Skeletal muscle tissue (tissue), 4 donors: ENCODE measurements around the gene AS3MT. TPM values are rescaled to one million over a fixed set of nuclear protein-coding genes. Genes with fewer than 3 reads are reported as not detected.
"Not testable (repeated sequence)": the region's sequence is repeated elsewhere in the genome, so short reads cannot be mapped to it uniquely, and the experiment has no call there.

Source experiments
- H3K27ac ChIP-seq: one replicate; pipeline ENCODE4 v1.7.0; 2013; ENCODE audit warnings: mild to moderate bottlenecking, low read depth, low read length, inconsistent platforms
- H3K27me3 ChIP-seq, 3 donors: one replicate each; pipeline ENCODE4 v1.7.0; 2013; ENCODE audit warnings: low read length in 3 of 3; ENCODE audit not compliant: control insufficient read depth in 3 of 3, insufficient read depth in 3 of 3
- H3K36me3 ChIP-seq, 3 donors: one replicate each; pipeline ENCODE4 v1.7.0; 2013; ENCODE audit warnings: low read length in 3 of 3; ENCODE audit not compliant: control insufficient read depth in 3 of 3, insufficient read depth in 3 of 3
- H3K4me1 ChIP-seq, 3 donors: one replicate each; pipeline ENCODE4 v1.7.0; 2013; ENCODE audit warnings: low read length in 3 of 3, mild to moderate bottlenecking in 3 of 3; ENCODE audit not compliant: control insufficient read depth in 3 of 3, insufficient read depth in 3 of 3
- H3K4me3 ChIP-seq, 3 donors: one replicate each; pipeline ENCODE4 v1.7.0; 2013; ENCODE audit warnings: low read length in 3 of 3
- H3K9ac ChIP-seq, 3 donors: one replicate each; pipeline ENCODE4 v1.7.0; 2013; ENCODE audit warnings: low read length in 3 of 3, mild to moderate bottlenecking in 3 of 3, moderate library complexity in 2 of 3, low read depth in 1 of 3
- H3K9me3 ChIP-seq, 3 donors: one replicate each; pipeline ENCODE4 v1.7.0; 2013; ENCODE audit warnings: low read length in 3 of 3; ENCODE audit not compliant: control insufficient read depth in 3 of 3
- total RNA-seq: library from RNA; depleted of rRNA; stranded (reverse); fragments of >200 nt; gene quantifications from one replicate; pipeline ENCODE4 v1.2.3, GENCODE V29; 2014
- donor health status: Osteomylitis.

Gene AS3MT
- total RNA-seq, 1 donor from 2014 or later: 6.8 TPM

- Histone ChIP-seq H3K9me3 (no peaks in the 10 kb centered on the region), H3K27ac (no peak overlapping the region), H3K4me3 (no peak overlapping the region), H3K27me3 (peaks cover 0 to 4% (median 0%) of the 10 kb centered on the region in 3 donors), H3K36me3 (peaks cover 0 to 9% (median 4%) of the 10 kb centered on the region in 3 donors), H3K4me1 (peaks cover 2 to 13% (median 7%) of the 10 kb centered on the region in 3 donors), H3K9ac (no peak overlapping the region)
Measured at GRCh38 chr10:102834143-102834542, 35.1 kb upstream of the AS3MT start.

GRCh38 chr10:102835007-102835482 is 34.2 kb upstream of the AS3MT start:
- no peaks in the 10 kb centered on the region for H3K9me3 ChIP-seq
- H3K4me3 ChIP-seq: no peak overlapping the region
- peaks cover 0 to 4% (median 0%) of the 10 kb centered on the region in 3 donors for H3K27me3 ChIP-seq
- no peak overlapping the region for H3K27ac ChIP-seq
- H3K4me1 ChIP-seq: peaks cover 2 to 13% (median 7%) of the 10 kb centered on the region in 3 donors
- H3K36me3 ChIP-seq: peaks cover 0 to 7% (median under 1%) of the 10 kb centered on the region in 3 donors
- H3K9ac ChIP-seq: no peak overlapping the region

GRCh38 chr10:102837230-102837721 is 32.0 kb upstream of the AS3MT start, which contains the start of gene CYP17A1:
Gene CYP17A1 (minus strand): TSS chr10:102837413. CDS start chr10:102837361, 52 bp downstream.
- Histone ChIP-seq H3K9ac (no peak within 1 kb of the TSS), H3K36me3 (no peaks in the 10 kb centered on the region), H3K9me3 (no peaks in the 10 kb centered on the region), H3K27ac (no peak within 1 kb of the TSS), H3K4me3 (no peak within 1 kb of the TSS), H3K27me3 (peaks cover 3 to 12% (median 9%) of the 10 kb centered on the region in 3 donors), H3K4me1 (peaks cover 2 to 13% (median 7%) of the 10 kb centered on the region in 3 donors)

GRCh38 chr10:102838276-102838927 is 30.9 kb upstream of the AS3MT start:
- H3K9ac ChIP-seq: not testable (repeated sequence)
- H3K4me1 ChIP-seq: peaks cover 2 to 13% (median 7%) of the 10 kb centered on the region in 3 donors
- H3K27me3 ChIP-seq: peaks cover 7 to 19% (median 18%) of the 10 kb centered on the region in 3 donors

GRCh38 chr10:102841827-102842345 is 27.4 kb upstream of the AS3MT start:
- no peaks in the 10 kb centered on the region for H3K36me3 ChIP-seq
- H3K9ac ChIP-seq: no peak overlapping the region
- H3K4me1 ChIP-seq: peaks cover 0 to 5% (median 0%) of the 10 kb centered on the region in 3 donors
- no peaks in the 10 kb centered on the region for H3K9me3 ChIP-seq
- no peak overlapping the region for H3K4me3 ChIP-seq
- H3K27ac ChIP-seq: no peak overlapping the region
- H3K27me3 ChIP-seq: peaks cover 7 to 24% (median 24%) of the 10 kb centered on the region in 3 donors

More at GRCh38 chr10:102838276-102838927, 30.9 kb upstream of the AS3MT start:
- not testable (repeated sequence) for H3K4me3 ChIP-seq, H3K9me3 ChIP-seq, H3K27ac ChIP-seq, H3K36me3 ChIP-seq

- H3K9me3 ChIP-seq, H3K9ac ChIP-seq: not testable (repeated sequence)
- H3K27me3 ChIP-seq: peaks cover 7 to 24% (median 24%) of the 10 kb centered on the region in 3 donors
Measured at GRCh38 chr10:102843139-102843538, 26.1 kb upstream of the AS3MT start.

GRCh38 chr10:102844190-102844776 is 25.0 kb upstream of the AS3MT start:
- not testable (repeated sequence) for H3K9ac ChIP-seq, H3K36me3 ChIP-seq, H3K9me3 ChIP-seq, H3K4me1 ChIP-seq, H3K27ac ChIP-seq, H3K4me3 ChIP-seq
- H3K27me3 ChIP-seq: peaks cover 7 to 24% (median 24%) of the 10 kb centered on the region in 3 donors

More at GRCh38 chr10:102843139-102843538, 26.1 kb upstream of the AS3MT start:
- H3K27ac ChIP-seq, H3K36me3 ChIP-seq, H3K4me1 ChIP-seq, H3K4me3 ChIP-seq: not testable (repeated sequence)

- H3K9me3 ChIP-seq: no peaks in the 10 kb centered on the region
- H3K4me3 ChIP-seq: no peak overlapping the region
- H3K27me3 ChIP-seq: peaks cover 7 to 24% (median 21%) of the 10 kb centered on the region in 3 donors
- H3K27ac ChIP-seq: no peak overlapping the region
- H3K9ac ChIP-seq: no peak overlapping the region
- H3K36me3 ChIP-seq: no peaks in the 10 kb centered on the region
- H3K4me1 ChIP-seq: no peaks in the 10 kb centered on the region
Measured at GRCh38 chr10:102845352-102845902, 23.8 kb upstream of the AS3MT start.

GRCh38 chr10:102850025-102850518 is 19.2 kb upstream of the AS3MT start:
- peaks cover 3 to 7% (median 3%) of the 10 kb centered on the region in 3 donors for H3K4me1 ChIP-seq
- H3K36me3 ChIP-seq: no peaks in the 10 kb centered on the region
- H3K9me3 ChIP-seq: no peaks in the 10 kb centered on the region
- no peak overlapping the region for H3K9ac ChIP-seq
- H3K27ac ChIP-seq: no peak overlapping the region
- no peak overlapping the region for H3K4me3 ChIP-seq
- H3K27me3 ChIP-seq: peaks cover 0 to 3% (median 3%) of the 10 kb centered on the region in 3 donors
